CD4-positive, alpha-beta T cell (primary cell): ENCODE measurements around the gene FUS. TPM values are rescaled to one million over a fixed set of nuclear protein-coding genes. Genes with fewer than 3 reads are reported as not detected.

Experiments
- ATAC-seq: fragments of 200-7000 bp; cut with Tn5 transposase; one replicate; pipeline ENCODE4 v1.10.0; 2022; ENCODE audit warnings: mild to moderate bottlenecking; ENCODE audit not compliant: poor library complexity
- CTCF ChIA-PET: fragments of 350-600 bp; sonication (Branson Sonifier 250); formaldehyde crosslinking; loops from one replicate; lab custom pipeline; 2021; ENCODE audit warnings: antibody characterized with exemption, inconsistent platforms; lab: Charles Lee
- POLR2A ChIA-PET: fragments of 350-600 bp; sonication (Branson Sonifier 250); formaldehyde crosslinking; loops from one replicate; lab custom pipeline; 2021; ENCODE audit warnings: antibody characterized with exemption, inconsistent platforms; lab: Charles Lee
- DNase-seq, 14 experiments: peaks; one replicate each; pipeline ENCODE4 v3.0.0-alpha.2; 2013 to 2020; ENCODE audit warnings: mixed read lengths in 2 of 14
- H3K27ac ChIP-seq, 2 donors: one replicate each; pipeline versions ENCODE4 v1.5.1 to v1.7.0; 2013; ENCODE audit warnings: low read length in 2 of 2, low read depth in 1 of 2, mild to moderate bottlenecking in 1 of 2
- H3K27me3 ChIP-seq, 2 experiments: 1 replicate in 1 of 2; 2 replicates in 1 of 2; pipeline versions ENCODE4 v1.6.1 to v1.7.0; 2013; ENCODE audit warnings: low read length in 2 of 2, control low read depth in 1 of 2, mild to moderate bottlenecking in 1 of 2, moderate library complexity in 1 of 2; ENCODE audit not compliant: insufficient read depth in 2 of 2, control insufficient read depth in 1 of 2
- H3K36me3 ChIP-seq: one replicate; pipeline ENCODE4 v1.6.1; 2013; ENCODE audit warnings: low read length, control low read depth; ENCODE audit not compliant: insufficient read depth
- H3K4me1 ChIP-seq: one replicate; pipeline ENCODE4 v1.6.1; 2013; ENCODE audit warnings: low read length, control low read depth; ENCODE audit not compliant: insufficient read depth
- H3K4me3 ChIP-seq: one replicate; pipeline ENCODE4 v1.5.1; 2013; ENCODE audit warnings: mild to moderate bottlenecking, low read length, moderate library complexity
- H3K9me3 ChIP-seq, 2 experiments: 1 replicate in 1 of 2; 2 replicates in 1 of 2; pipeline versions ENCODE4 v1.6.1 to v1.7.0; 2013; ENCODE audit warnings: low read length in 2 of 2, mild to moderate bottlenecking in 2 of 2, control low read depth in 1 of 2, moderate library complexity in 1 of 2; ENCODE audit not compliant: control insufficient read depth in 1 of 2, insufficient read depth in 1 of 2
- H3K27ac Mint-ChIP-seq: one replicate; pipeline ENCODE4 v1.8.0; 2020; ENCODE audit warnings: mixed read lengths
- H3K27me3 Mint-ChIP-seq: one replicate; pipeline ENCODE4 v1.8.0; 2021; ENCODE audit warnings: mixed read lengths
- H3K36me3 Mint-ChIP-seq: one replicate; pipeline ENCODE4 v1.8.0; 2021; ENCODE audit warnings: low read depth, mixed read lengths
- H3K4me1 Mint-ChIP-seq: one replicate; pipeline ENCODE4 v1.8.0; 2021; ENCODE audit warnings: low read depth, mixed read lengths
- H3K4me3 Mint-ChIP-seq: one replicate; pipeline ENCODE4 v1.8.0; 2020; ENCODE audit warnings: mild to moderate bottlenecking, mixed read lengths
- H3K9me3 Mint-ChIP-seq: one replicate; pipeline ENCODE4 v1.8.0; 2020; ENCODE audit warnings: mixed read lengths
- CTCF ChIP-seq: fragments of 200-600 bp; IDR thresholded peaks from one replicate; pipeline ENCODE4 v1.8.0; 2022; ENCODE audit warnings: antibody characterized with exemption, mild to moderate bottlenecking
- intact Hi-C, 2 experiments: fragments of 100-400 bp; cut with DNase I in 1 of 2; cut with micrococcal nuclease in 1 of 2; formaldehyde crosslinking; loops; one replicate each; pipeline versions ENCODE4 v1.15.1 to v1.9.0; 2023 to 2025; cut with DNase I, micrococcal nuclease
- total RNA-seq, 174 experiments: library from RNA in 2 of 174; stranded (reverse) in 2 of 174; gene quantifications; one replicate each; pipeline ENCODE4 v1.2.3 and lab custom pipeline; 2021 to 2026

Gene FUS
- total RNA-seq, 2 experiments from 2014 or later = 699 to 733 TPM

- Histone ChIP-seq H3K27me3 (no peaks in the 10 kb centered on the region), H3K27ac (no peak overlapping the region), H3K4me1 (peaks cover 37% of the 10 kb centered on the region), H3K4me3 (no peak overlapping the region), H3K36me3 (peaks cover 60% of the 10 kb centered on the region), H3K9me3 (no peaks in the 10 kb centered on the region)
- ATAC-seq = no peak
- Mint-ChIP-seq H3K4me3 (no peak overlapping the region), H3K9me3 (no peaks in the 10 kb centered on the region), H3K36me3 (peaks cover 86% of the 10 kb centered on the region), H3K4me1 (peaks cover 71% of the 10 kb centered on the region), H3K27me3 (no peaks in the 10 kb centered on the region), H3K27ac (peak overlapping the region; percentile 70)
- ChIA-PET CTCF (no interaction called here), POLR2A (interaction anchor here (2.0 to 8.6 kb wide), 3 partner anchors 12 to 19 kb away, joined by 8 to 89 read pairs (median 29); partner anchors contain the start of gene FUS)
- TF ChIP-seq CTCF = no peak
- DNase-seq = no peak
- intact Hi-C loops = no loop called here
Observed at GRCh38 chr16:31196324-31197088, 16.6 kb downstream of the FUS start.

GRCh38 chr16:31198207-31198882 lies 18.4 kb downstream of the FUS start:
- intact Hi-C loops = no loop called here
- CTCF ChIA-PET = no interaction called here

More at GRCh38 chr16:31198207-31198882, 18.4 kb downstream of the FUS start:
- Histone ChIP-seq H3K36me3 (peaks cover 41% of the 10 kb centered on the region), H3K4me1 (peaks cover 50% of the 10 kb centered on the region), H3K27me3 (no peaks in the 10 kb centered on the region), H3K4me3 (no peak overlapping the region), H3K9me3 (no peaks in the 10 kb centered on the region), H3K27ac (no peak overlapping the region)
- no peaks in the 10 kb centered on the region for H3K9me3 Mint-ChIP-seq
- peak overlapping the region; percentile 90 for H3K27ac Mint-ChIP-seq
- H3K27me3 Mint-ChIP-seq = no peaks in the 10 kb centered on the region
- H3K4me3 Mint-ChIP-seq = peak overlapping the region; percentile 44
- H3K36me3 Mint-ChIP-seq = peaks cover 74% of the 10 kb centered on the region
- POLR2A ChIA-PET = interaction anchor here (1.0 to 8.6 kb wide), 5 partner anchors 14 to 81 kb away, joined by 4 to 89 read pairs (median 4); partner anchors contain the start of genes FUS and KAT8
- ATAC-seq = no peak
- H3K4me1 Mint-ChIP-seq = peaks cover 73% of the 10 kb centered on the region
- DNase-seq = no peak
- no peak for TF ChIP-seq CTCF
